ENCODE results near the gene WBP4.
"Not testable (repeated sequence)": the region's sequence is repeated elsewhere in the genome, so short reads cannot be mapped to it uniquely, and the experiment has no call there.

The WBP4 gene

GRCh38 chr13:41131660-41132511, 70.6 kb downstream of the WBP4 start:
- H3K9me3 ChIP-seq (ENCODE audit: control insufficient read depth, insufficient read depth, low read depth, low read length); H3K27ac ChIP-seq (ENCODE audit: low read depth, low read length); H3K27me3 ChIP-seq (ENCODE audit: control insufficient read depth, insufficient read depth, low read length): not testable (repeated sequence)
- Histone ChIP-seq H3K4me1 (ENCODE audit: control insufficient read depth, insufficient read depth, low read length) (peaks cover 23% of the 10 kb centered on the region), H3K36me3 (ENCODE audit: control insufficient read depth, insufficient read depth, low read length) (peaks cover 11% of the 10 kb centered on the region; the same call in 1 of the 2 replicates), H3K9ac (ENCODE audit: low read length) (peak overlapping the region; percentile 76), H3K4me3 (ENCODE audit: low read depth, low read length) (peak overlapping the region; percentile 74)

GRCh38 chr13:41132512-41133152, 71.3 kb downstream of the WBP4 start, which contains the start of gene KBTBD6:
Gene KBTBD6 (minus strand): TSS chr13:41132802. CDS start chr13:41132511, 291 bp downstream.
- no peaks in the 10 kb centered on the region for H3K9me3 ChIP-seq (ENCODE audit: control insufficient read depth, insufficient read depth, low read depth, low read length)
- H3K27ac ChIP-seq (ENCODE audit: low read depth, low read length) = peak within 1 kb of the TSS; percentile 58; the same call in 1 of the 2 replicates
- H3K4me3 ChIP-seq (ENCODE audit: low read depth, low read length) = peak within 1 kb of the TSS; percentile 74
- peak within 1 kb of the TSS; percentile 77 for H3K9ac ChIP-seq (ENCODE audit: low read length)
- H3K36me3 ChIP-seq (ENCODE audit: control insufficient read depth, insufficient read depth, low read length) = peaks cover 11% of the 10 kb centered on the region; the same call in 1 of the 2 replicates
- H3K27me3 ChIP-seq (ENCODE audit: control insufficient read depth, insufficient read depth, low read length) = no peaks in the 10 kb centered on the region
- peaks cover 23% of the 10 kb centered on the region for H3K4me1 ChIP-seq (ENCODE audit: control insufficient read depth, insufficient read depth, low read length)

Measured in HUES6 (cell line).